Stimulated activated naive B cell treated with anti-CD40 and anti-IgM and Interleukin-4, amounts not matched to agents 10 μg/mL and 1 μg/mL and 100 μg/mL, for 72 hours (primary cell): ENCODE results near the gene ITGA7.
A peak's percentile ranks its signal among the peaks of the same experiment; 100 is the strongest.

Experiments
- ATAC-seq, 2 donors: fragments of 150-1000 bp; cut with Tn5 transposase; replicated peaks; 2 replicates each; pipeline ENCODE4 v1.10.0; 2021; ENCODE audit warnings: moderate library complexity in 1 of 2
- DNase-seq: peaks from one replicate; pipeline ENCODE4 v3.0.0; 2021
- H3K27ac Mint-ChIP-seq: one replicate; pipeline ENCODE4 v1.8.0; 2022; ENCODE audit warnings: mild to moderate bottlenecking, mixed read lengths
- H3K27me3 Mint-ChIP-seq, 2 donors: one replicate each; pipeline ENCODE4 v1.8.0; 2022; ENCODE audit warnings: mixed read lengths in 2 of 2
- H3K36me3 Mint-ChIP-seq, 2 donors: one replicate each; pipeline ENCODE4 v1.8.0; 2022; ENCODE audit warnings: mixed read lengths in 2 of 2, mild to moderate bottlenecking in 1 of 2
- H3K4me1 Mint-ChIP-seq, 2 donors: one replicate each; pipeline ENCODE4 v1.8.0; 2022; ENCODE audit warnings: mixed read lengths in 2 of 2, mild to moderate bottlenecking in 1 of 2
- H3K4me3 Mint-ChIP-seq, 2 donors: one replicate each; pipeline ENCODE4 v1.8.0; 2022; ENCODE audit warnings: mild to moderate bottlenecking in 2 of 2, mixed read lengths in 2 of 2, moderate library complexity in 1 of 2
- H3K9me3 Mint-ChIP-seq, 2 donors: one replicate each; pipeline ENCODE4 v1.8.0; 2022; ENCODE audit warnings: mixed read lengths in 2 of 2, mild to moderate bottlenecking in 1 of 2

Gene ITGA7

DNA sequence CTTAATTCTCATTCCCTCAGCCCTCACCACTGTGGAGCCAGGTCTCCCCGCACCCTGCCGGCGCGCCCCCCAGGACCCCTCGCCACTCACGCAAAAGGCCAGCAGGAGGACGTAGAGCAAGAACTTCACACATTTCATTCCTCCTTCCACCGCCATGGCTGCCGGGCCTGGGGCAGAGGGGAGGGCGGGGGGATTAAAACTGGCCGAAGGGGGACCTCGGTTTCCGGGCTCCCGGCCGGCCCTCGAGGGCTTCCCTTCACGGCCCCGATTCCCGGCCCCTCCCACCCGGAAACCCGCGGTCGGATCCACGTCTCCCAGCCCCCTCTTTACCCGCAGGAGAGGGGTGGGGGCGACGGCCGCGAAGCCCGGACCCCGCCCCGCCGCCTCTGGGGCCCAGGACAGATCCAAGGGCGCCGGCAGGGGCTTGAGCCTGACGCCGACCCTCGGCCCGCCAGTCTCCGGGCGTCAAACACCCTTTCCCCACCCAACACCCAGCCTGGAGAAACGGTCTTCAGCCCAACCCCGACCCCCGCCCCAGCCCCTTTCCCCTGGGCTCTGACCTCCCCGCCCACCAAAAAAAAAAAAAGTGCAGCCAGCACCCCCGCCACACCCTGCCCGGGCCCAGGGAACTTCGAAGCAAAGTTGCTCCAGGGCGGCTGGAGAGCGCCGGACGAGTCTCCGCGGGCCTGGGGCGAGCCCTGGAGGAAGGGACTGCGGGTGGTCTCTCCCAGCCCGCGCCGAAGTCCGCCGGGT, 20.7 kb upstream of the ITGA7 start:
- H3K27ac Mint-ChIP-seq: peak overlapping the region; percentile 59
- H3K4me3 Mint-ChIP-seq: peak overlapping the region; percentile 90 to 95
- ATAC-seq (peak; percentile 19 to 26), DNase-seq (no peak)
- H3K4me1 Mint-ChIP-seq: peaks cover 40 to 60% of the 10 kb centered on the region in 2 donors
- peaks cover 17 to 40% of the 10 kb centered on the region in 2 donors for H3K36me3 Mint-ChIP-seq
- no peaks in the 10 kb centered on the region for H3K9me3 Mint-ChIP-seq
- H3K27me3 Mint-ChIP-seq: no peaks in the 10 kb centered on the region

- Mint-ChIP-seq H3K9me3 (no peaks in the 10 kb centered on the region), H3K4me1 (peaks cover 40 to 57% of the 10 kb centered on the region in 2 donors), H3K27me3 (no peaks in the 10 kb centered on the region), H3K4me3 (peak overlapping the region; percentile 90 to 95), H3K27ac (peak overlapping the region; percentile 65), H3K36me3 (peaks cover 17 to 40% of the 10 kb centered on the region in 2 donors)
- DNase-seq: no peak
- no peak for ATAC-seq
Observed at GRCh38 chr12:55727643-55728185, 20.0 kb upstream of the ITGA7 start.

DNA sequence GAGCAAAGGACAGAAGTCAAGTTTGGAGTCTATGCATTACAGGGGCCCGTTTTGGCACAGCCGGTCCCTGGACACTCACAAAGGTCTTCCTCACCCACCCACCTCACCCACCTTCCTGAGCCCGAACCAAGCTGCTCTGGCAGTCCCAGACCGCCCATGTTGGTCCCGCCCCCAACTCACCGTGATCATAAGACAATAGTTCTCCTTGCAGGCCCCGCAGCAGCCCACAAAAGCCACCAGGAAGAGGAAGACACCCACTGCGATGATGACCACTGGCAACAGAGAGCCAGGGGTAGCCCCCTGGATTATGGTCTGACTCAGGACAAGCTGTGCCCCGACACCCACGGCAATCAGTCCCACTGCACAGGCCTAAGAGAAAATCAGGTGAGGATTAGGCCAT, 19.3 kb upstream of the ITGA7 start:
- H3K4me1 Mint-ChIP-seq: peaks cover 37 to 52% of the 10 kb centered on the region in 2 donors
- H3K27ac Mint-ChIP-seq: peak overlapping the region; percentile 65
- no peak for DNase-seq
- H3K9me3 Mint-ChIP-seq: no peaks in the 10 kb centered on the region
- H3K27me3 Mint-ChIP-seq: no peaks in the 10 kb centered on the region
- ATAC-seq: no peak
- H3K36me3 Mint-ChIP-seq: peaks cover 13 to 35% of the 10 kb centered on the region in 2 donors
- H3K4me3 Mint-ChIP-seq: peak overlapping the region; percentile 90 to 95

DNA sequence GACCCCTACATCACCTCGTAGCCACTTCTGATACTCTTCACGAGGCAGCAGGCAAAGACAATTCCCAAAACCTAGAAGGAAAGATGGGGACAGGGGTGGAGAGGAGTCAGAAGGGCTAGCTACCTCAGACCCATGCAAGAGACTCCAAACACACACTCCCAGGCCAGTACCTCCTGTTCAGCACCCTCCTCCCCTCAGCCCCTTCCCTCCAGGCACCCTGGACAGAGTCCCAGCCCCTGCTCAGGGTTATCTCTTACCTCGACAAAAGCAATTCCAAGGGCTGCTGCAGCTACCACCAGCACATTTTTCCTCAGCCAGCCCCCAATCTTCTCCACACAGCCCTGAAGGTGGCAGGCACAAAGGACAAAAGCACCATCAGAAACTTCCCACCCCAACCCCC, 17.9 kb upstream of the ITGA7 start:
- Mint-ChIP-seq H3K27me3 (no peaks in the 10 kb centered on the region), H3K4me1 (peaks cover 37 to 49% of the 10 kb centered on the region in 2 donors), H3K4me3 (no peak overlapping the region), H3K27ac (peak overlapping the region; percentile 7), H3K9me3 (no peaks in the 10 kb centered on the region), H3K36me3 (peaks cover 13 to 35% of the 10 kb centered on the region in 2 donors)
- DNase-seq (no peak), ATAC-seq (no peak)

GRCh38 chr12:55724940-55725309, 17.2 kb upstream of the ITGA7 start:
- Mint-ChIP-seq H3K4me3 (no peak overlapping the region), H3K4me1 (peaks cover 31 to 43% of the 10 kb centered on the region in 2 donors), H3K27ac (peak overlapping the region; percentile 68), H3K36me3 (peaks cover 12 to 30% of the 10 kb centered on the region in 2 donors), H3K27me3 (no peaks in the 10 kb centered on the region), H3K9me3 (no peaks in the 10 kb centered on the region)
- DNase-seq (no peak), ATAC-seq (no peak)

GRCh38 chr12:55724226-55724939, 16.7 kb upstream of the ITGA7 start:
- Mint-ChIP-seq H3K9me3 (no peaks in the 10 kb centered on the region), H3K27me3 (no peaks in the 10 kb centered on the region), H3K4me3 (no peak overlapping the region), H3K36me3 (peaks cover 12 to 26% of the 10 kb centered on the region in 2 donors), H3K4me1 (peaks cover 28 to 41% of the 10 kb centered on the region in 2 donors), H3K27ac (peak overlapping the region; percentile 68)
- peak; percentile 38 for DNase-seq
- ATAC-seq: peak; percentile 37 to 46

- Mint-ChIP-seq H3K9me3 (no peaks in the 10 kb centered on the region), H3K27ac (peak overlapping the region; percentile 32), H3K27me3 (no peaks in the 10 kb centered on the region), H3K4me1 (peaks cover 28 to 44% of the 10 kb centered on the region in 2 donors), H3K4me3 (no peak overlapping the region), H3K36me3 (peaks cover 12 to 29% of the 10 kb centered on the region in 2 donors)
- DNase-seq (no peak), ATAC-seq (no peak)
Observed at GRCh38 chr12:55723516-55724225, 16.0 kb upstream of the ITGA7 start.

DNA sequence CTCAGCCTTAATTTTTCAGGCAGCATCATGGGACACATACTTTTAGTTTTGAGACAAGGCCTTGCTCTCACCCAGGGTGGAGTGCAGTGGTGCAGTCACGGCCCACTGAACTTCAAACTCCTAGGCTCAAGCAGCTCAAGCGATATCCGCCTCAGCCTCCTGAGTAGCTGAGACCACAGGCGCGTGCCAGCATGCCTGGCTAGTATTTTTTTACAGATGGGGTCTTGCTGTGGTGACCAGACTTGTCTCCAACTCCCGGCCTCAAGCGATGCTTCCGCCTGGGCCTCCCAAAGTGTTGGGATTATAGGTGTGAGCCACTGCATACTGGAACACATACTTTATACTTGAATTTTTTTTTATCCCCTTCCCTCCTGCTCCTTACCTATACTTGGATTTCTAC, 15.2 kb upstream of the ITGA7 start:
- Mint-ChIP-seq H3K36me3 (peaks cover 16 to 36% of the 10 kb centered on the region in 2 donors), H3K4me3 (no peak overlapping the region), H3K27ac (no peak overlapping the region), H3K4me1 (peaks cover 35 to 49% of the 10 kb centered on the region in 2 donors), H3K9me3 (no peaks in the 10 kb centered on the region), H3K27me3 (no peaks in the 10 kb centered on the region)
- no peak for ATAC-seq
- DNase-seq: no peak

GRCh38 chr12:55721601-55722213, 14.0 kb upstream of the ITGA7 start:
- no peaks in the 10 kb centered on the region for H3K27me3 Mint-ChIP-seq
- ATAC-seq: no peak
- peaks cover 16 to 32% of the 10 kb centered on the region in 2 donors for H3K36me3 Mint-ChIP-seq
- H3K27ac Mint-ChIP-seq: no peak overlapping the region
- H3K9me3 Mint-ChIP-seq: no peaks in the 10 kb centered on the region
- no peak overlapping the region for H3K4me3 Mint-ChIP-seq
- H3K4me1 Mint-ChIP-seq: peaks cover 34 to 49% of the 10 kb centered on the region in 2 donors
- no peak for DNase-seq

DNA sequence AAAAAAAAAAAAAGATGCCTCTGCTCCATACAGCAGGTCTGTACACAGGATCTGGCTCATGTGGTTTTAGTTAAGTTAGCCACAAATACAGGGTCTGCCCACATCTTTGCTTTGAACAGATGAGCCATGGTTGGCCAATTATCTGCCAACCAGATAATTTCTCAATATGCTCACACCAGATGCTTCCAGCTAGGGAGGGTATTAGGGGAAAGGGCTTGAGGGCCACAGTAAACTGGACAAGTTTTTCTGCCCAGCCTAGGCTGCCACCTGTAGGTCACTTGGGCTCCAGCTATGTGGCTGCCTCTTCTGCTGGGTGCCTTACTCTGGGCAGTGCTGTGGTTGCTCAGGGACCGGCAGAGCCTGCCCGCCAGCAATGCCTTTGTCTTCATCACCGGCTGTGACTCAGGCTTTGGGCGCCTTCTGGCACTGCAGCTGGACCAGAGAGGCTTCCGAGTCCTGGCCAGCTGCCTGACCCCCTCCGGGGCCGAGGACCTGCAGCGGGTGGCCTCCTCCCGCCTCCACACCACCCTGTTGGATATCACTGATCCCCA, 13.3 kb upstream of the ITGA7 start:
- Mint-ChIP-seq H3K4me1 (peaks cover 32 to 51% of the 10 kb centered on the region in 2 donors), H3K27ac (no peak overlapping the region), H3K9me3 (no peaks in the 10 kb centered on the region), H3K27me3 (no peaks in the 10 kb centered on the region), H3K36me3 (peaks cover 16 to 29% of the 10 kb centered on the region in 2 donors), H3K4me3 (no peak overlapping the region)
- no peak for DNase-seq
- no peak for ATAC-seq

GRCh38 chr12:55720071-55720564, 12.4 kb upstream of the ITGA7 start, which contains the start of gene RDH5:
TSS of gene RDH5 (plus strand) at chr12:55720393. CDS start at chr12:55721185, 792 bp downstream.
- H3K36me3 Mint-ChIP-seq: peaks cover 13 to 23% of the 10 kb centered on the region in 2 donors
- ATAC-seq: no peak
- no peak within 1 kb of the TSS for H3K27ac Mint-ChIP-seq
- DNase-seq: no peak
- no peaks in the 10 kb centered on the region for H3K27me3 Mint-ChIP-seq
- peaks cover 29 to 50% of the 10 kb centered on the region in 2 donors for H3K4me1 Mint-ChIP-seq
- no peak within 1 kb of the TSS for H3K4me3 Mint-ChIP-seq
- no peaks in the 10 kb centered on the region for H3K9me3 Mint-ChIP-seq

DNA sequence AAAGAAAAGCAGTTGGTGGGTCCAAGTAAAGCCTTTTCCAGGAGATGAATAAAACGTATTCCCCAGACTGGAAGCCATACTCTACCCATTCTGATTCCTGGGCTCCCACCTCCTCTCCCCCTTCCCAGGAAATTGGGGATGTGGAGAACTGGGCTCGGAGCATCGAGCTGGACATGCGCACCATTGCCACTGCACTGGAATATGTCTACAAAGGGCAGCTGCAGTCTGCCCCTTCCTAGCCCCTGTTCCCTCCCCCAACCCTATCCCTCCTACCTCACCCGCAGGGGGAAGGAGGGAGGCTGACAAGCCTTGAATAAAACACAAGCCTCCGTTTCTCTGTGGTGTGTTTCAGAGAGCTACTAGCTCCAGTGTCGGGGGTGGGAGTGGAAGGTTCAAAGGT, 11.7 kb upstream of the ITGA7 start:
- no peak overlapping the region for H3K27ac Mint-ChIP-seq
- no peaks in the 10 kb centered on the region for H3K27me3 Mint-ChIP-seq
- peaks cover 24 to 43% of the 10 kb centered on the region in 2 donors for H3K4me1 Mint-ChIP-seq
- DNase-seq (no peak), ATAC-seq (no peak)
- no peaks in the 10 kb centered on the region for H3K9me3 Mint-ChIP-seq
- peaks cover 8 to 19% of the 10 kb centered on the region in 2 donors for H3K36me3 Mint-ChIP-seq
- no peak overlapping the region for H3K4me3 Mint-ChIP-seq

- Mint-ChIP-seq H3K4me3 (no peak overlapping the region), H3K36me3 (peaks cover 7 to 17% of the 10 kb centered on the region in 2 donors), H3K4me1 (peaks cover 24 to 43% of the 10 kb centered on the region in 2 donors), H3K27me3 (no peaks in the 10 kb centered on the region), H3K27ac (no peak overlapping the region), H3K9me3 (no peaks in the 10 kb centered on the region)
- DNase-seq (no peak), ATAC-seq (no peak)
Observed at GRCh38 chr12:55718624-55719275, 11.0 kb upstream of the ITGA7 start.
